Keratinocyte (primary cell): ENCODE measurements around the gene CNTNAP5. TPM values are rescaled to one million over a fixed set of nuclear protein-coding genes. Genes with fewer than 3 reads are reported as not detected.

Source experiments
- DNase-seq: peaks from one replicate; pipeline ENCODE4 v3.0.0-alpha.2; 2011; ENCODE audit warnings: low read depth, missing footprints, low spot score
- FAIRE-seq: peaks from 2 replicates; lab custom pipeline; 2011; peaks lifted over from hg19 to GRCh38; lab: Jason Lieb, UNC
- H2AFZ ChIP-seq: 2 replicates; pipeline ENCODE4 v1.6.0; 2012; ENCODE audit warnings: low read length, control low read depth, inconsistent platforms; ENCODE audit not compliant: control insufficient read depth
- H3K27ac ChIP-seq: 2 replicates; pipeline ENCODE4 v1.5.1; 2011; ENCODE audit warnings: low read length; ENCODE audit not compliant: control insufficient read depth, insufficient read depth
- H3K27me3 ChIP-seq: 3 replicates; pipeline ENCODE4 v1.6.0; 2011; ENCODE audit warnings: low read length; ENCODE audit not compliant: control insufficient read depth, insufficient read depth; ENCODE audit errors: extremely low read depth
- H3K36me3 ChIP-seq, 2 experiments: 2 replicates in 1 of 2; 3 replicates in 1 of 2; pipeline ENCODE4 v1.5.1; 2011; ENCODE audit warnings: low read length in 2 of 2, mild to moderate bottlenecking in 1 of 2; ENCODE audit not compliant: control insufficient read depth in 2 of 2, insufficient read depth in 2 of 2; ENCODE audit errors: extremely low read depth in 1 of 2
- H3K4me1 ChIP-seq: 3 replicates; pipeline ENCODE4 v1.5.1; 2011; ENCODE audit warnings: low read length; ENCODE audit not compliant: control insufficient read depth, insufficient read depth; ENCODE audit errors: extremely low read depth
- H3K4me2 ChIP-seq: 3 replicates; pipeline ENCODE4 v1.6.0; 2011; ENCODE audit warnings: low read depth, low read length; ENCODE audit not compliant: control insufficient read depth, insufficient read depth; ENCODE audit errors: extremely low read depth
- H3K4me3 ChIP-seq, 3 experiments: fragments of 200-600 bp in 1 of 3; sonication (generic) in 1 of 3; 2 replicates in 2 of 3; 3 replicates in 1 of 3; pipeline ENCODE4 v1.5.1; 2011 to 2016; ENCODE audit warnings: low read length in 3 of 3, mild to moderate bottlenecking in 3 of 3, control low read depth in 2 of 3, inconsistent platforms in 1 of 3, low read depth in 1 of 3, mixed read lengths in 1 of 3, mixed run types in 1 of 3, moderate library complexity in 1 of 3; ENCODE audit not compliant: control insufficient read depth in 2 of 3, insufficient read depth in 2 of 3; ENCODE audit errors: extremely low read depth in 1 of 3
- H3K79me2 ChIP-seq: 2 replicates; pipeline ENCODE4 v1.6.0; 2012; ENCODE audit warnings: low read length; ENCODE audit not compliant: control insufficient read depth, insufficient read depth
- H3K9ac ChIP-seq: 3 replicates; pipeline ENCODE4 v1.6.0; 2011; ENCODE audit warnings: low read length; ENCODE audit not compliant: control insufficient read depth, insufficient read depth; ENCODE audit errors: extremely low read depth
- H3K9me1 ChIP-seq: 3 replicates; pipeline ENCODE4 v1.6.0; 2011; ENCODE audit warnings: low read length; ENCODE audit not compliant: control insufficient read depth, insufficient read depth; ENCODE audit errors: extremely low read depth
- H3K9me3 ChIP-seq: 2 replicates; pipeline ENCODE4 v1.5.1; 2012; ENCODE audit warnings: low read depth, low read length; ENCODE audit not compliant: control insufficient read depth
- H4K20me1 ChIP-seq: 3 replicates; pipeline ENCODE4 v1.6.0; 2011; ENCODE audit warnings: low read length; ENCODE audit not compliant: control insufficient read depth, insufficient read depth; ENCODE audit errors: extremely low read depth
- CTCF ChIP-seq, 3 experiments: IDR thresholded peaks in 1 of 3; conservative IDR thresholded peaks in 1 of 3; optimal IDR thresholded peaks in 1 of 3; 2 replicates in 2 of 3; 3 replicates in 1 of 3; pipeline versions ENCODE3 to v1.5.1; 2011; ENCODE audit warnings: low read length in 3 of 3, mild to moderate bottlenecking in 3 of 3, moderate library complexity in 2 of 3, control low read depth in 1 of 3, inconsistent platforms in 1 of 3; ENCODE audit not compliant: insufficient read depth in 2 of 3; ENCODE audit errors: extremely low read depth in 1 of 3
- EZH2 ChIP-seq: IDR thresholded peaks from one replicate; pipeline ENCODE4 v1.6.1; 2012; ENCODE audit warnings: inconsistent platforms, mild to moderate bottlenecking, low read length, moderate library complexity
- dilution Hi-C: fragments of 300-500 bp; cut with MboI; formaldehyde crosslinking; loops from one replicate; pipeline ENCODE4 v1.7.0; 2020; ENCODE audit warnings: low sequenced_read_pairs; ENCODE audit not compliant: extremely low pct_ligation_motif_present
- polyA plus RNA-seq, 5 experiments: library from polyadenylated mRNA; depleted of rRNA in 3 of 5; stranded (reverse) in 3 of 5; stranded (forward) in 1 of 5; unstranded in 1 of 5; fragments of >200 nt; gene quantifications; 1 replicate in 1 of 5; 2 replicates in 3 of 5; 3 replicates in 1 of 5; pipeline versions ENCODE4 v1.2.1 to v1.2.3, GENCODE V29; 2011 to 2012; ENCODE audit warnings: missing spikeins in 2 of 5, low read depth in 1 of 5, low replicate concordance in 1 of 5

The CNTNAP5 gene
- polyA plus RNA-seq, 1 donor (not counting 4 experiments of a cell fraction or from before 2014, with no cell fraction given), result not detected

GRCh38 chr2:124315221-124315880 is 290.3 kb downstream of the CNTNAP5 start:
- H2AFZ ChIP-seq, result no peak overlapping the region
- no peaks in the 10 kb centered on the region for H3K27me3 ChIP-seq
- H4K20me1 ChIP-seq, result no peaks in the 10 kb centered on the region
- H3K4me3 ChIP-seq, result no peak overlapping the region
- H3K9me3 ChIP-seq, result peaks cover 3% of the 10 kb centered on the region
- FAIRE-seq (no peak), DNase-seq (no peak)
- H3K9me1 ChIP-seq, result no peaks in the 10 kb centered on the region
- H3K4me2 ChIP-seq, result no peak overlapping the region
- H3K79me2 ChIP-seq, result no peaks in the 10 kb centered on the region
- no peak for TF ChIP-seq EZH2
- no peak for TF ChIP-seq CTCF (optimal IDR thresholded peaks at IDR 0.05 in 1 of 3, IDR thresholded peaks at IDR 0.05 in 1 of 3, conservative IDR thresholded peaks at IDR 0.05 in 1 of 3; ENCODE audit: extremely low read depth in 1 of 3, insufficient read depth in 2 of 3, low read length in 3 of 3)
- dilution Hi-C loops, result no loop called here
- H3K4me1 ChIP-seq, result no peaks in the 10 kb centered on the region
- no peak overlapping the region for H3K27ac ChIP-seq
- no peaks in the 10 kb centered on the region for H3K36me3 ChIP-seq
- no peak overlapping the region for H3K9ac ChIP-seq

GRCh38 chr2:124316133-124316532 is 291.0 kb downstream of the CNTNAP5 start:
- dilution Hi-C loops, result no loop called here
- H3K27ac ChIP-seq, result no peak overlapping the region
- H3K79me2 ChIP-seq, result no peaks in the 10 kb centered on the region
- no peak overlapping the region for H3K4me2 ChIP-seq
- TF ChIP-seq EZH2 (no peak), CTCF (optimal IDR thresholded peaks at IDR 0.05 in 1 of 3, IDR thresholded peaks at IDR 0.05 in 1 of 3, conservative IDR thresholded peaks at IDR 0.05 in 1 of 3; ENCODE audit: extremely low read depth in 1 of 3, insufficient read depth in 2 of 3, low read length in 3 of 3) (no peak)
- peaks cover 3% of the 10 kb centered on the region for H3K9me3 ChIP-seq
- H3K4me3 ChIP-seq, result no peak overlapping the region
- no peak overlapping the region for H3K9ac ChIP-seq
- no peaks in the 10 kb centered on the region for H3K4me1 ChIP-seq
- DNase-seq (no peak), FAIRE-seq (no peak)
- H3K36me3 ChIP-seq, result no peaks in the 10 kb centered on the region
- H3K27me3 ChIP-seq, result no peaks in the 10 kb centered on the region
- no peak overlapping the region for H2AFZ ChIP-seq
- no peaks in the 10 kb centered on the region for H3K9me1 ChIP-seq
- H4K20me1 ChIP-seq, result no peaks in the 10 kb centered on the region
